DMS153 (cell line): Measurements from ENCODE around the gene LRG1.
"Not testable (repeated sequence)": the region's sequence is repeated elsewhere in the genome, so short reads cannot be mapped to it uniquely, and the experiment has no call there.

Experiments
- DNase-seq: peaks from one replicate; lab custom pipeline; 2025; lab: John Stamatoyannopoulos, UW

The LRG1 gene

DNA sequence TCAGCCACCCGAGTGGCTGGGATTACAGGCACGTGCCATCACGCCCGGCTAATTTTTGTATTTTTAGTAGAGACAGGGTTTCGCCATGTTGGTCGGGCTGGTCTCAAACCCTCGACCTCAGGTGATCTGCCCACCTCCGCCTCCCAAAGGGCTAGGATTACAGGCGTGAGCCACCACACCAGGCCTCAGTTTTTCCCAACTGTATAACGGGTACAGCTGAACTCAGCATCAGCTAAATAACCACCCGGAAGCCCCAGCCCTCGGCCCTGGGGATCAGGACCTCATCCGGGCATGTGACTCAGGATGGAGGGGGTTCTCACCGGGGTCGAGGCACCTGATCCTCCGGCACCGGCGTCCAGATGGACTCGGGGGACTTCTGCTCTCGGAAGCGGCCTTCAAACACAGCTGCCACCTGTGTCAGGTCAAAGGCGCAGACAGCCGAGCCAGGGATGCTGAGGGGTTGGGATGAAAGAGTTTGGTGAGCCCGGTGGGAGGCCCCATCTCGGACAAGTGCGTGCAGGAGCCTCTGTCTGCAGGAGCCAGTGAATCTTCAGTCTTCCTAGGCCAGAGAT, 10.7 kb upstream of the LRG1 start:
- DNase-seq = no peak

GRCh38 chr19:4550018-4550417, 10.2 kb upstream of the LRG1 start:
- DNase-seq = no peak

DNA sequence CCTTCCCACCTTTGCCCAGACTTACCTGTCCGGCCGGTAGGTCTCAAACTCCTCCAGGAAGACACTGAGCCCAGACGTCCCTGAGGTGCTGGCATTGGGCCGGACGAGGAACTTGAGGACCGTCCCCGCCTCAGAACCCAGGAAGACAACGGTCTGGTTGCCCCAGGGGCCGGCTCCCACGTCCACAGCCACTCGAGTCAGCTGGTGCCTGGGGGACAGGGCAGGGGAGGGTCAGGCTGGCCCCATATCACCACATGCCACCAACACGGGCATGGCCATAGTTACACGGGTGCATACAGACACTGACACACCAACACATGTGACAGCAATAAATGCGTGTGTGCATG, 8.4 kb upstream of the LRG1 start:
- no peak for DNase-seq

DNA sequence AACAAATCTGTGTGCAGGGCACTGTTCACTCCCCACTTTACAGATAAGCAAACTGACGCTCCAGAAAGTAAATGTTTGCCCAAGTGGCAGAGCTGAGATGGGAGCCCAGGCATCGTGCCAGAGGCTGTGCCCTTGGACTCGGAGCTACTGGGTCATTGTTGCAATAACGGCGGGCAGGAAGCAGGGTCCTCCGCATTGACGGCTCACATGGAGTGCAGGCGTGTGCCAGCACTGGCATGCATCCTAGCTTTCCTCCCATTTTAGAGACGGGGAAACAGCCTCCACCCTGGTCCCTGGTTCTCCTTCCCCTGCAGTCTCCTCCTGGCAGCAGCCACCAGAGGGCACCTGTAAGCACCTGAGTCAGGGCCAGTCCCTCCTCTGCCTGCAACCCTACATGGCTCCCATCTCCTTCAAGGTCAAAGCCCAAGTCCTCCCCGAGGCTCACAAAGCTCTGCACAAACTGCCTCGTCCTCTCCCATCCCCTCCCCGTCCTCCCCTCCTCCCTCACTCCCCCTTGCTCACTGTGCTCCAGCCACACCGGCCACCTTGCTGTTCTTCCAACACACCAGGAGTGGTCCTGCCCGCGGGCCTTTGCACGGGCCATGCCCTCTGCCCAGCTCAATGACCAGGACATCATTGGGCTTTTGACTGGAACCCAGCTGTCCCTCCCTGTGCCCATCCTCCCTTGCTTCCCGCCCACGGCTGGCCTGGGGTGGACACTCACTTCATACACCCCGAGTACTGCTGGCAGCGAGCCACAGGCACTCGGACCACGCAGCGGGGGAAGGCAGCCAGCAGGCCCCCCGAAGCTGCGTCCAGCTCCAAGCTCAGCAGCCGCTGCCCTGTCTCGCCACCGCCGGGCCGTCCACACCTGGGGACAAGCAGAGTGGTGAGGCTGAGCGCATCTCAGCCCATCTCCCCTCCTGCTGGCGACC, 7.7 kb upstream of the LRG1 start:
- no peak for DNase-seq

DNA sequence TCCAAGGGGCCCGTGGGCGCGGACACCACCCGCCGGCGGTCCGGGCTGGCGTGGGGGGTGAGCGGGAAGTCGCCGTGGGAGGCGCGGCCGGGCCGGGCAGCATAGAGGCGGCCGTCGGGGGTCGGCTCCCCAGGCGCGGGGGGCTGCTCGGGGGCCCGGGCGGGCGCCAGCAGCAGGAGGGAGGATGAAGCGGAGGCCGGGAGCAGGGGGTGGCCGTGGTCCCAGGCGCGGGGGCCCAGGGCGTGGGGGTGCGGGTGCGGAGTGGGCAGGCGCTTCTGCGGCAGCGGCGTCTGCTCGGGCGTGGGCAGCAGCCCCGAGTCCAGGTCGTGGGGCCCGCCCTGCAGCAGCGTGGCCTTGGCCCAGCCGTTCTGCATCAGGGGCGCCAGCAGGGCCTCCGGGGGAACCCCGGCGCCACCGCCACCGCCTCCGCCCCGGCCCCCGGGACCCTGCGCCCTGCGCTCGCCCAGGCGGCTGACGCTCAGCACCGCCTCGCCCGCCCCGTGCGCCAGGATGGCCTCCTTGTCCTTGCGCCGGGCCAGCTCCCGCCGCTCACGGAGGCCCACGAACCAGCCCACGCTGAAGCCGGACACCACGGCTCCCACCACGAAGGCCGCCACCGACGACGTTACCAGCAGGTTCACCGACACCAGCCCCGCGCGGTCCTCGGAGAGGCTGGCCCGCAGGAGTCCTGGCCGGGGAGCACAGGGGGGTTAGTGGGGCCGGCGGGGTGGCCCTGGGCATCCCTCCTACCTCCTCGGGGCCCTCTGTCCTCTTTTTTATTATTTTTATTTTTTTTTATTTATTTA, 4.2 kb upstream of the LRG1 start:
- DNase-seq = no peak

- DNase-seq = no peak
Observed at GRCh38 chr19:4542896-4543841, 3.3 kb upstream of the LRG1 start.

DNA sequence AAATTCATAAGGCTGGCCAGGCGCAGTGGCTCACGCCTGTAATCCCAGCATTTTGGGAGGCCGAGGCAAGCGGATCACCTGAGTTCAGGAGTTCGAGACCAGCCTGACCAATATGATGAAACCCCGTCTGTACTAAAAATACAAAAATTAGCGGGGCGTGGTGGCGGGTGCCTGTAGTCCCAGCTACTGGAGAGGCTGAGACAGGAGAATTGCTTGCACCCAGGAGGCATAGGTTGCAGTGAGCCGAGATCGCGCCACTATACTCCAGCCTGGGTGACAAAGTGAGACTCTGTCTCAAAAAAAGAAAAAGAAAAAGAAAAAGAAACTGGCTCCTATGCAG, 1.9 kb upstream of the LRG1 start:
- not testable (repeated sequence) for DNase-seq

DNA sequence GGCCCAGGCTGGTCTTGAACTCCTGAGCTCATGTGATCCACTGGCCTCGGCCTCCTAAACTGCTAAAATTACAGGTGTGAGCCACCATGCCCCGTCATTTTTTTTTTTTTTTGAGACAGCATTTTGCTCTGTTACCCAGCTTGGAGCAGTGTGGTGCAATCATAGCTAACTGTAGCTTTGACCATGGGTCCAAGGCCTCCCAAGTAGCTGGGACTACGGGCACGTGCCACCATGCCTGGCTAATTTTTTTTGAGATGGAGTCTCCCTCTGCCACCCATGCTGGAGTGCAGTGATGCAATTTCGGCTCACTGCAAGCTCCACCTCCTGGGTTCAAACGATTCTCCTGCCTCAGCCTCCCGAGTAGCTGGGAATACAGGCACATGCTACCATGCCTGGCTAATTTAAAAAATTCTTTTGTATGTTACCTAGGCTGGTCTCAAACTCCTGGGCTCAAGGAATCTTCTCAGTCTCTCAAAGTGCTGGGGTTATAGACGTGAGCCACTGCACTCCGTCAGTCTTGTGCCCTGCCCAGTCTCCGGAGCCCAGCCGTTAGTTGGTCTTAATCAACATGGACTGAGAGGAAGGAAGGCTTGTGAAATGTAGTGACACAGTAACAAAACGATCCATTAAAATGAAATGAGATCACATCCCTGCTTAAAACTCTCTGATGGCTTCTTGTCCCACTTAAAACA, 1.4 kb upstream of the LRG1 start:
- DNase-seq = no peak

GRCh38 chr19:4539169-4539692, 605 bp downstream of the LRG1 start:
- no peak for DNase-seq

GRCh38 chr19:4538601-4538954, 1.3 kb downstream of the LRG1 start:
- DNase-seq = no peak

- no peak for DNase-seq
Observed at GRCh38 chr19:4537953-4538600, 1.8 kb downstream of the LRG1 start.

GRCh38 chr19:4536798-4537197, 3.0 kb downstream of the LRG1 start:
- no peak for DNase-seq

DNA sequence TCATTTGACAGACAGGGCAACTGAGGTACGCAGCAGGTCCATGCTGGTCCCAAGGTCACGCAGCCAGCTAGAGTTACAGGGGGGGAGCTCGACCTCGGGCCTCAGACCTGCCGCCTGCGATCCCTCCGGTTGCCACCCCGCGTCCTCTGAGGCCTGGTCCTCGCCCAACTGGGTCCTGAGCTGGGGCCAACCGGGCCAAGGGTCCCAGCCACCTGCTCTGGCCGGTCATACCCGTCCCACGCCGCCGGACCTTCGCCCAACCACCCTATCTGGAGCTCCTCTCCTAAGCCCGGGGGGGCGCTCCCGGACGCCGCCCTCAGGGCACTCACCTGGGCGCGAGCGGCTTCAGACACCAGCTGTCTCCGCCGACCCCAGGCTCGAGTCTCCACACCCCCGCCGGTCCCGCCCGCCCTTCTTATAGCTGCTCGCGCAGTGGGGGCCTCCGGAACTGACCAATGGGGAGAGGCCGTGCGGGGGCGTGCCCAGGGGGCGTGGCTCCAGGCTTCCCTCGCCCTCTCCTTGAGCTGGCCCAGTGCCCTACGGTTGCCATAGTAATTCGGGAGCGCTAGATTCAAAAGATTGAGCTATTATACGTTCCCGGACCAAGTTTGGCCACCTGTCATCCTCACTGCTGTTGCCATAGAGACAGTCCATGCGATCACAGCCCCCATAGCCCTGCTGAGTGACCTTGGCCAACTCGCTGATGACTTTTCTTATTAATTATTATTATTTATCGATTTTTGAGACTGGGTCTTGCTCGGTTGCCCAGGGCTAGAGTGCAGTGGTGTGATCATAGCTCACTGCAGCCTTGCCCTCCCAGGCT, 4.8 kb downstream of the LRG1 start, which contains the start of gene PLIN5:
PLIN5 (minus strand) TSS at position 389 of the 823 bp plus-strand sequence. CDS start 1,150 bp downstream, outside the sequence.
- DNase-seq = no peak

DNA sequence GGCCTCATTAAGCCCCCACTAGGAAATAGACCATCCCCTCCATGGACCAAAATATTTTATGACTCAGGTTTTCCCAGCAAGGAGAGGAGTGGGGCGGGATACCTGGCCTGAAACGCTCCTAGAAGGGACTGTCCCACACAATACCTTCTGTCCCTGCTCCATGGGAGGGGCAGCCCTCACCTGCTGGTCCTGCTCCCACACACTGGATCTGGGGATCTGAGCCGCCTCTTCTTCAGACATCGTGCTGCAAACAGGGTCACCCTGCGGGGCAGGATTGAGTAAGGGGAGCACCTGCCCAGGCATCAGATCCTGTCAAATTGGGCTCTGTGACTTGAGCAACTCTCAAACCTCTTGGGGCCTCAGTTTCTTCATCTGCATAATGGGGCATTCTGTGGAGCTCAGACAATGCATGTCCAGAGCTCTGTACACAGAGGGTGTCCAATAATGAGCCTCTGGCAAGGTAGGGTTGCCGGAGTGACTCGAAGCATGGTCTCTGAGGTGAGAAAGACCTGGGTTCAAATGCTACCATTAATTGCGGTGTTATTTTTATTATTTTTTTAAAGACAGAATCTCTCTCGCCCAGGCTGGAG, 5.9 kb downstream of the LRG1 start:
- no peak for DNase-seq

GRCh38 chr19:4533334-4533733, 6.5 kb downstream of the LRG1 start:
- no peak for DNase-seq

DNA sequence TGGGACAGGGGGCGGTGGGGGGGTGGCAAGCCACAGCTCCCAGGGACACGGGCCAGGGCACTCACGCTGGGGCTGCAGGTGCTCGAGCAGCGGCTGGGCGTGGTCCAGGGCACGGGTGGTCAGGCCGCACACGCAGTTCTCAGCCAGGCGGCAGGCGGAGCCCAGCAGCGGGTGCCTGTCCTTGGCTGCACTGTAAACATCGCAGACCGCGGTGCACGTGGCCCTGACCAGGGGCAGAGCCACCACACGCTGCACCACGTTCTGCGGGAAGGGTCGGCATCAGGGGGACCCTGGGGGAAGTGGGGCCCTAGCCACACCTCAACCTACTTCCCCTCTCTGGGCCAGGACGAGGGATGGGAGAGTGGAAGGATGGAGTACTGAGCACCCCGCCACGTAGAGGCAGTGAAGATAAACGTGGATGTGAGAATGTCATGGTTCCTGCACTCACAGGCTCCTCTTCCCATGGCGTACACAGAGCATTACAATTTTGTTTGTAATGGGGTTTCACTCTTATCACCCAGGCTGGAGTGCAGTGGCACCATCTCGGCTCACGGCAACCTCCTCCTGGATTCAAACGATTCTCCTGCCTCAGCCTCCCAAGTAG, 8.2 kb downstream of the LRG1 start:
- DNase-seq = no peak

GRCh38 chr19:4529924-4530522, 9.8 kb downstream of the LRG1 start:
- no peak for DNase-seq

DNA sequence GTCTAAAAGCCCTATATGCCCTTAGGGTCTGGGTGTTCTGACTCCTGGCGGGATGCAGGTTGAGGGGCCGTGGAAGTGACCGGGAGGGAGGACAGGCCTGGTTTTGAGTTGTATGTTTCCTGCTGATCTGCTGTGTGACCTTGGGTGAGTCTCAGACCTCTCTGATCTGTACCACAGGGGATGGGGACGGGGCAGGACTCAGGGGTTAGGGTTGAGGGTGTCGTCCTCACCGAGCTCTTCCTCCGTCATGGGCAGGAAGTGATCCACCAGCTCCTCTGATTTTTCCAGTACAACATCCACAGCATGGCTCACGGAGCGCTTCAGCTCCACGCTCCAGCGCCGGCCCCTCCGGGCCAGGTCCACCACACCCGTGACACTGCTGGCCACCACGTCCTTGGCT, 11.0 kb downstream of the LRG1 start:
- DNase-seq = no peak
